K562 (cell line): ENCODE data around the gene PCDH1. TPM values are rescaled to one million over a fixed set of nuclear protein-coding genes. Genes with fewer than 3 reads are reported as not detected.

Experiments
- BRF1 ChIP-seq: IDR thresholded peaks from 3 replicates; pipeline ENCODE4 v1.6.1; 2011; ENCODE audit warnings: borderline replicate concordance, mild to moderate bottlenecking; ENCODE audit not compliant: insufficient read length; ENCODE audit errors: extremely low read depth
- CBX8 ChIP-seq: fragments of 200-600 bp; sonication (generic); IDR thresholded peaks from 2 replicates; pipeline ENCODE4 v1.6.1; 2012; ENCODE audit warnings: borderline replicate concordance, mixed run types, low read depth, mild to moderate bottlenecking, moderate library complexity, mixed read lengths, low read length, control low read depth, inconsistent platforms; ENCODE audit not compliant: poor library complexity, severe bottlenecking; ENCODE audit errors: extremely low read depth
- E2F3 ChIP-seq: fragments of 250-450 bp; sonication (Bioruptor Pico); IDR thresholded peaks from 2 replicates; pipeline ENCODE4 v1.4.0; 2020; ENCODE audit warnings: mild to moderate bottlenecking
- ETV6 ChIP-seq, 3 experiments: fragments of 150-350 bp in 1 of 3; sonication (generic) in 1 of 3; formaldehyde crosslinking in 1 of 3; IDR thresholded peaks; 2 replicates each; pipeline versions ENCODE4 v1.6.1 to v1.8.0; 2014 to 2022; ENCODE audit warnings: borderline replicate concordance in 2 of 3, low read depth in 2 of 3, antibody characterized with exemption in 1 of 3, low read length in 1 of 3, mild to moderate bottlenecking in 1 of 3, missing genetic modification reagents in 1 of 3
- FIP1L1 ChIP-seq: fragments of 200-400 bp; formaldehyde crosslinking; IDR thresholded peaks from 2 replicates; pipeline ENCODE4 v1.6.1; 2018; ENCODE audit warnings: mild to moderate bottlenecking, low read depth, low read length; ENCODE audit not compliant: poor library complexity, severe bottlenecking
- FOSL1 ChIP-seq: fragments of 200-800 bp; sonication (Bioruptor generic); conservative IDR thresholded peaks from 2 replicates; pipeline ENCODE4 v1.6.1; 2016; ENCODE audit warnings: missing genetic modification characterization, missing compliant biosample characterization
- HDAC2 ChIP-seq: fragments of 450-650 bp; IDR thresholded peaks from 2 replicates; pipeline ENCODE4 v1.6.1; 2016; ENCODE audit warnings: mild to moderate bottlenecking
- HNRNPH1 ChIP-seq: fragments of 200-400 bp; formaldehyde crosslinking; optimal IDR thresholded peaks from 2 replicates; pipeline ENCODE3; 2017; ENCODE audit warnings: low read depth, mild to moderate bottlenecking, low read length, moderate library complexity
- NFXL1 ChIP-seq: fragments of 450-650 bp; formaldehyde crosslinking; IDR thresholded peaks from 2 replicates; pipeline ENCODE4 v1.4.0; 2021; ENCODE audit warnings: mild to moderate bottlenecking
- NFYB ChIP-seq: IDR thresholded peaks from 2 replicates; pipeline ENCODE4 v1.6.1; 2011; ENCODE audit warnings: mild to moderate bottlenecking, moderate library complexity; ENCODE audit not compliant: insufficient read length; ENCODE audit errors: extremely low read depth
- NUFIP1 ChIP-seq: fragments of 450-650 bp; IDR thresholded peaks from 2 replicates; pipeline ENCODE4 v1.6.1; 2018; ENCODE audit not compliant: partially characterized antibody
- OTX1 ChIP-seq: fragments of 450-650 bp; formaldehyde crosslinking; IDR thresholded peaks from 2 replicates; pipeline ENCODE4 v1.4.0; 2022; ENCODE audit warnings: mild to moderate bottlenecking
- PBX2 ChIP-seq, 2 experiments: IDR thresholded peaks in 1 of 2; conservative IDR thresholded peaks in 1 of 2; 2 replicates each; pipeline ENCODE4 v1.6.1; 2016; ENCODE audit warnings: low read depth in 2 of 2, mild to moderate bottlenecking in 1 of 2, missing compliant biosample characterization in 1 of 2, missing genetic modification characterization in 1 of 2, moderate library complexity in 1 of 2
- POLR2AphosphoS2 ChIP-seq: IDR thresholded peaks from 2 replicates; pipeline ENCODE4 v1.6.1; 2012; ENCODE audit warnings: low read length, improper control_type of control experiment
- RHOXF2B ChIP-seq: fragments of 250-450 bp; sonication (Bioruptor Pico); conservative IDR thresholded peaks from 2 replicates; pipeline ENCODE4 v1.5.1; 2021
- SRSF3 ChIP-seq: fragments of 200-400 bp; formaldehyde crosslinking; IDR thresholded peaks from 2 replicates; pipeline ENCODE4 v1.6.1; 2016; ENCODE audit warnings: mild to moderate bottlenecking, low read length, moderate library complexity; ENCODE audit not compliant: insufficient read depth
- TCFL5 ChIP-seq: fragments of 250-450 bp; sonication (Bioruptor Pico); conservative IDR thresholded peaks from 2 replicates; pipeline ENCODE4 v1.6.1; 2021; ENCODE audit warnings: mild to moderate bottlenecking, moderate library complexity, matching md5 sums
- WHSC1 ChIP-seq: IDR thresholded peaks from one replicate; pipeline ENCODE4 v1.6.1; 2012; ENCODE audit warnings: low read length, control low read depth, inconsistent platforms
- ZBTB12 ChIP-seq: fragments of 250-450 bp; sonication (Bioruptor Pico); IDR thresholded peaks from 2 replicates; pipeline ENCODE4 v1.4.0; 2020
- ZC3H8 ChIP-seq: fragments of 450-650 bp; IDR thresholded peaks from 2 replicates; pipeline ENCODE4 v1.6.1; 2017
- ZNF551 ChIP-seq: fragments of 250-450 bp; sonication (Bioruptor Pico); IDR thresholded peaks from 2 replicates; pipeline ENCODE4 v1.5.0; 2021; ENCODE audit warnings: mild to moderate bottlenecking, moderate library complexity
- polyA plus RNA-seq, 8 experiments: library from polyadenylated mRNA; depleted of rRNA in 4 of 8; stranded (reverse) in 5 of 8; unstranded in 3 of 8; fragments of >200 nt; fragmentation: Nextera tagmentation in 2 of 8; fragmentation: Illumina TruSeq in 1 of 8; extraction: Ambion mirVana in 2 of 8; extraction: Trizol in 1 of 8; gene quantifications; 2 replicates each; pipeline versions ENCODE4 v1.2.1 to v1.2.3, GENCODE V29; 2011 to 2014; ENCODE audit warnings: inconsistent platforms in 1 of 8, missing spikeins in 1 of 8
- total RNA-seq, 7 experiments: library from RNA; depleted of rRNA in 6 of 7; stranded (reverse); fragments of >200 nt in 6 of 7; fragmentation: Illumina TruSeq in 2 of 7; extraction: Trizol in 2 of 7; gene quantifications; 2 replicates each; pipeline versions ENCODE4 v1.2.1 to v1.2.3, GENCODE V29; 2011 to 2021; ENCODE audit warnings: low replicate concordance in 1 of 7
- TF ChIP-seq, protein P1 (sequence below): fragments of 250-450 bp; sonication (Bioruptor Pico); IDR thresholded peaks from 2 replicates; pipeline ENCODE4 v1.5.0; 2020; ENCODE audit warnings: mild to moderate bottlenecking, borderline replicate concordance

Gene PCDH1
- total and polyA plus RNA-seq, 9 of the 15 experiments (the other 6 are each of a cell fraction or from before 2014, with no cell fraction given), result 0.11 to 3.6 (median 1.9) TPM; not detected in 1

DNA sequence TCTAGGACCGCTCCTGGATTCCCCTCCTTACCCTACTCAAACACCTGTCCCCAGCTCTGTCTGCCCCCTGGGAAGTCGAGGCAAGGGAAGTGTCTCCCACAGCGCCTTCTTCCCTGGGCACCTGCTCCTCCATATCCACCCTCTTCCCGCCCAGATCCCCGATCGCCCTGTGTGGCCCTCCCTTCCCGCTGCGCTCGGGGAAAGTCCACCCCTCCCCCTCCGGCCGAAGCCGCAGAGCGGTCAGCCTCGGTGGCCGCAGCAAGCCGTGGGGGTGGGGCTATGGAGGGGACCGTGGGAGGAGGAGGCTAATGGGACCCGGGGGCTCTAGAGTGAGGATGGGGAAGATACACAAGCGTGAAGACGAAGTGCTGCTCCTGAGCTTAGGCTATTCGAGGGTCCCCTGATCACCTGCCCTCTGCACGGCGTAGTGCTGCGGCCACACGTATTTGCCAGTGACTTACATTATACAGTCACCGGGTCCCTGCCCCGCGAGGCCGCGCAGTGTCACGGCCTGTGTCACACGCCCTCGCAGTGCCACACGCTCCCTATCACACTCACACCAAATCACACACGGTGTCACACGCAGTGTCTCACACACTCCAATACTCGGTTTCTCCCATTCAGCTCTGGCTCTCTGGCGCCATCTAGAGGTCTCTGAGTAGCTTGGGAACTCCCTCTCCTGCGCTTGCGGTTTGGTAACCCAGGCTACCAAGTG lies 658 bp upstream of the PCDH1 start (continued):
- TF ChIP-seq RHOXF2B (CRISPR knock-in tag) (no peak), FOSL1 (tag) (peak; percentile 25; the same call in 1 of the 2 replicates), ZC3H8 (no peak), ZBTB12 (CRISPR knock-in tag) (no peak), BRF1 (no peak), SRSF3 (no peak), E2F3 (no peak), HNRNPH1 (no peak), TCFL5 (CRISPR knock-in tag) (no peak), NFXL1 (no peak), HDAC2 (no peak; the same call in 1 of the 2 replicates), ETV6 (IDR thresholded peaks at IDR 0.05; ENCODE audit: borderline replicate concordance in 1 of 2, low read depth in 2 of 2, low read length in 1 of 2) (no peak), ETV6 (CRISPR knock-in tag; IDR thresholded peaks at IDR 0.05; ENCODE audit: borderline replicate concordance) (no peak), NFYB (no peak), WHSC1 (no peak), FIP1L1 (no peak), NUFIP1 (no peak), PBX2 (CRISPR knock-in tag; IDR thresholded peaks at IDR 0.05; ENCODE audit: low read depth) (no peak), PBX2 (tag; conservative IDR thresholded peaks at IDR 0.05; ENCODE audit: low read depth) (no peak), OTX1 (CRISPR knock-in tag) (no peak), ZNF551 (CRISPR knock-in tag) (no peak), CBX8 (no peak), POLR2AphosphoS2 (no peak)
- TF ChIP-seq, protein P1, sequence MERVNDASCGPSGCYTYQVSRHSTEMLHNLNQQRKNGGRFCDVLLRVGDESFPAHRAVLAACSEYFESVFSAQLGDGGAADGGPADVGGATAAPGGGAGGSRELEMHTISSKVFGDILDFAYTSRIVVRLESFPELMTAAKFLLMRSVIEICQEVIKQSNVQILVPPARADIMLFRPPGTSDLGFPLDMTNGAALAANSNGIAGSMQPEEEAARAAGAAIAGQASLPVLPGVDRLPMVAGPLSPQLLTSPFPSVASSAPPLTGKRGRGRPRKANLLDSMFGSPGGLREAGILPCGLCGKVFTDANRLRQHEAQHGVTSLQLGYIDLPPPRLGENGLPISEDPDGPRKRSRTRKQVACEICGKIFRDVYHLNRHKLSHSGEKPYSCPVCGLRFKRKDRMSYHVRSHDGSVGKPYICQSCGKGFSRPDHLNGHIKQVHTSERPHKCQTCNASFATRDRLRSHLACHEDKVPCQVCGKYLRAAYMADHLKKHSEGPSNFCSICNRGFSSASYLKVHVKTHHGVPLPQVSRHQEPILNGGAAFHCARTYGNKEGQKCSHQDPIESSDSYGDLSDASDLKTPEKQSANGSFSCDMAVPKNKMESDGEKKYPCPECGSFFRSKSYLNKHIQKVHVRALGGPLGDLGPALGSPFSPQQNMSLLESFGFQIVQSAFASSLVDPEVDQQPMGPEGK (CRISPR knock-in tag), result no peak
